Dedifferentiated amniotic fluid mesenchymal stem cell (primary cell): ENCODE results near the gene LDB2.

Source experiments
- DNase-seq: peaks from one replicate; pipeline ENCODE4 v3.0.0-alpha.2; 2016; ENCODE audit errors: extremely low spot score

Gene LDB2

DNA sequence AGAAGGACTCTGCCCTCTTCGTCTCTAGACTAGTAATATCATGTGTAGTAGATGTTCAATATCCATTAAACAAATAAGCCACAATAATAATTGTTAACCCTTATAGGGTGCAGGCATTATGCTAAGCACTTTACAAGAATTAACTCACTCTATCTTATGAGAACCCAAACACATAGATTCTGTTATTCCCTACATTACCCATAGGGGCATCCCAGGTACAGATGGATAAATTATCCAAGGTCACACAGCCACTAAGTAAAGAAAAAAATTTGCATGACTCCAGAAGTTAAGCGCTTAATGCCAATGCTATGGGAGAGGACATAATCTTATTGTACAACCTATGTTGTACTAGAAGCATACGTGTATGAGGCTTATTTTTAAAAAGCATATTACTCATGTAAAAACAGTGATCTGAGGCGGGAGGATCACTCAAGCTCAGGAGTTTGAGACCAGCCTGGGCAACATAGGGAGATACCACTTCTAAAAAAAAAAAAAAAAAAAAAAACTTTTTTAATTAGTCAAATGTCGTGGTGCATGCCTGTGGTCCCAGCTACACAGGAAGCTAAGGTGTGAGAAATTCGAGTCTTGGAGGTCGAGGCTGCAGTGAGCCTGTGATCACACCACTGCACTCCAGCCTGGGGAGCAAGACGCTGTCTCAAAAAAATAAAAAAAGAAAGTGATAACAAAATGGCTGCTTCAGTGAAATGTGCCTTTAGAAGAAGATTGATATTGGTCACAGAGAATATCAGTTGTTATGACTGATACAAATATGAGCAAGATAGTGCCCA lies 13.6 kb downstream of the LDB2 start:
- DNase-seq: no peak

- no peak for DNase-seq
Measured at GRCh38 chr4:16883806-16884205, 14.6 kb downstream of the LDB2 start.

- DNase-seq: no peak
Measured at GRCh38 chr4:16881151-16881884, 17.1 kb downstream of the LDB2 start.

- DNase-seq: peak; percentile 86
Measured at GRCh38 chr4:16875487-16875886, 23.0 kb downstream of the LDB2 start.

- no peak for DNase-seq
Measured at GRCh38 chr4:16869594-16870245, 28.7 kb downstream of the LDB2 start.

DNA sequence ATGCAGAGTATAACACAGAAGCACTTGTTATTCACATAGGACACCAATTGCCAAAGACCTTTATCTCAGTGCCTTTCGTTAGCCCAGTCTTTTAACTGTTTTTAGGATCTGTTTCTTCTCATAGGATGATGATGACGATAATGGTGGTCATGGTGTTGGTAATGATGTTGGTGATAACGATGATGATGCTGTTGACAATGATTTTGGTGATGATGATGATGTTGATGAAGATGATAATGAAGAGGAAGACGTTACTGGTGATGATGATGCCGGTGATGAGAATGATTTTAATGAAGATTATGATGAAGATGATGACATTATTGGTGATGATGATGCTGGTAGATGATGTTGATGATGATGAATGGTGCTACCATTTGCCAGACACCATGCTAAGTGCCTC lies 29.8 kb downstream of the LDB2 start:
- DNase-seq: no peak

DNA sequence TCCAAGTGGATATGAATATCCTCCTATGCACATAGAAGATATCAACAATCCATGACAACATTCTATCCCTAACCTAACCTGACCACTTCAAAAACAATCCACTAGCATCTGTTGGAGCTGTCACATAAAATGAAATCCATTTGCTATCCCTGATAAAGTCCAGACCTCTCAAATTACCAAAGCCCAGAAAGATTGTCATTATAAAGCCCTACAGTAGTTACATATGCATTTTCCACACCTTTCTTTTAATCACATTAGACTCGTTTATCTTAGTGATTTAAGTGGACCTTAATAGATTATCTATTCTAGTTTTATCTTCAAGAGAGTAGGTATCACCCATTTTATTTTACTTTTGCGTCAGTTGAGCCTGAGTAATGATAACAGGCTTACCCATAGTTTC lies 30.6 kb downstream of the LDB2 start:
- no peak for DNase-seq

DNA sequence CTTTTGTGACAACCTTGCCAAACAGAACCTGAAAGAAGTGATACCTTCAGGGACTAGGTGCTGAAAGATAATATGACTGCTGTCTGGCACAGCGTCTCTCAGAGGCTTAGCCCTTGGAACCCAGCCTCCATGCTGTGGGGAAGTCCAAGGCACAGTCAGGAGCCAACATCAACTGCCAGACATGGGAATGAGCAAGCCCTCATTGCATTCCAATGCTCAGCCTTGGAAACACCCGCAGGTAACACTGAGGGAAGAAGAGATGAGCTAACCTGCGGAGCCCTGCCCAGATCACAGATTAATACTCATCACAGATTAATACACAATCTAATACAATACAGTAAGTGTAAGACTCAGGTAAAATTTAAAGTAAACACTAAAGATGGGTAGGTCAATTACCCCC lies 31.5 kb downstream of the LDB2 start:
- no peak for DNase-seq

DNA sequence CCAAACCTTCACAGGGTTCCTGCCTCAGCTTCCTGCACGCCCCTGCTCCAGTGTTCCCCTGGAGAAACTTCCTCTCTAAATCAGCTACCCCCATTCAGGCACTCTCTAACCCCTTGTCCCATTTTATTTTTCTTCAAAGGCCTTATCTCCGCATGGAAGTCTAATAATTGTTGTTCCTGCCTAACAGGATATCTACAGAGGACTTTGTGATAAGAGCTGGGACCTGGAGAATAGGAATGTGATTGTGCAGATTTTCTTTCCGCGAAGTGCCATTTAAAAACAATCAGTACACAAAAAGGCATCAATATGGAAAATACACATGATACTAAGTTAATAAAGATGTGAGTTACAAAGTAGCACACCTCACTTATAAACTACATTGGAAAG lies 32.6 kb downstream of the LDB2 start:
- no peak for DNase-seq

DNA sequence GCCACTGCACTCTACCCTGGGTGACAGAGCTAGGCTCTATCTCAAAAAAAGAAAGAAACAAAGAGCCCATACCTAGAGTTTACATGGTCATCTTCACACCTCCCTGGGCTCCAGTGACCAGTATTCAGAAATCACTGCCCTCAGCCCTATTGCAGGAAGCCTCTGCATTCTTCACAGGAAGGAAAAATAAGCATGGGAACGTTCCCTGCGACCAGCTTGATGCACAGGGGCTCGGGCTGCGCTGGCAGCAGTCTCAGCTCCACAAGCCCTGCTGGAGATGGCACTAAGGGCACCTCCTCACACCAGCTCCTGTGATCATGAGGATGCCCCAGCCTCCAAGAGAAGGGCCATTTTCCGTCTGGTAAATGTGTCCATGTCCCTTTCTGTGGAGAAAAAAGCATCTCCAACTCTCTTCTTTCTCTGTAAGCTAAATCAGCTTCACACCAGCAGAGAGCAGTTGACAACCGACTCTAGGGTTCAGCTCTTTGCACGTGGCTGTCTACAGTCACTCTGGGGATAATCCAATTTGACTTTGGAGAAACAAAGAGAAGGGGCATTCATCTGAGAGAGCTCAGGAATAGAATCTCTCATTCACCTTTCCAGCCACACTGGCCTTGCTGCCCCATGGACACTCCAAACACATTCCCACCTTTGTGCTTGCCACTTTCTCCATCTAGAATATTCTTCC lies 33.1 kb downstream of the LDB2 start:
- no peak for DNase-seq

DNA sequence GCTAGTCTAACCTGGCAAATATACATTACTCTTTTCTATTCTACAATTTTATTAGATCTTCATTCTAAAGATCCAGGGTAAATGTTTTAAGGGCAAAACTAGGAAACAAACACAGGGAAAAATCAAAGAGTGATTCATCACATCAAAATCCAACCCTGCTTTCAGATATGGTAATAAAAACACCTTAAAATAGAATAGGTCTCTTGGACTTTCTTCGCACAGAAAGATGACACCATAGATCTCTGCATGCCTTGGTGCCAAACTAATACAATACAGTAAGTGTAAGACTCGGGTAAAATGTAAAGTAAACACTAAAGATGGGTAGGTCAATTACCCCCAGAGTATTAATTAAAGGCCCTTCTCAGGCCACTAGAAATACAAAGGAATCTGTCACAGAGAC lies 34.2 kb downstream of the LDB2 start:
- no peak for DNase-seq

- DNase-seq: no peak
Measured at GRCh38 chr4:16862697-16863096, 35.7 kb downstream of the LDB2 start.

DNA sequence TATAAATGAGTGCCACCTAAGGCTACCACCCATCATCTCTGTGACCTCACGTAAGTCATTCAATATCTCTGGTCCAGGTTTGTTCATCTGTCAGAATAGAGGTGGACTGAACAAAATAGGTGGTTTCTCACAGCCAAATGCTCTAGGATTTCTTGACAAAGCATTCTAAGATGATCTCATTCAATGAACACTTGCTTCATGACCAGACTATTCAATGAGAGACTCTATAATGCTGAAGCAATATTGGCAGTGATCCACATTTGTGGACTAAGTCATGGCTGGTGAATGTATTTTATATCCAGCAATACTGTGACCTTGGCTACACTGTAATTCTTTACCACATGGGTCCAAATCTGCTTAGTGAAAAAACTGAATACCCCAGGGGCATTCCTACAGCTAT lies 37.9 kb downstream of the LDB2 start:
- DNase-seq: peak; percentile 85

GRCh38 chr4:16859031-16859430 lies 39.4 kb downstream of the LDB2 start:
- no peak for DNase-seq

DNA sequence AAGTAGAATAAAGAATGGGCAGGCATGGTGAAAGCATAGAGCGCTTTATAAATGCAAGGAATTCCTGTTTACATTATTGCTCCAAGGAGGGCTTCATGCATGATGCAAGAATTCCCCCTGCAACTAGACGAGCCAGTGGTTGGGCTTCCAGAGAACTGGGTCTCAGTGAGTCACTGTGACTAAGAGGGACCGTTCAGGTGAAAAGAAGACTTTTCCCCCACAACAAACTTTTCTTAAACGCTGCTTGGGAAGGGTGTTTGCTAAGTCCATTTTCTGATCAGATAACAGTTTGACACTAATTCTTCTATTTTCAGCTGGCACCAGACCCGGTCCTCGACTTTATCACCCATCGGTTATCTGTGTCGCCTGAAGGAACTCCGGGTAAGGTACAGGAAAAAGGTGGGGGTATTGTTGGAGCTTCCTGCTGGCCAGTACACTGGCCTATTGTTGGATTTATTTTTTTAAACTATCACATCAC lies 40.1 kb downstream of the LDB2 start:
- DNase-seq: no peak

DNA sequence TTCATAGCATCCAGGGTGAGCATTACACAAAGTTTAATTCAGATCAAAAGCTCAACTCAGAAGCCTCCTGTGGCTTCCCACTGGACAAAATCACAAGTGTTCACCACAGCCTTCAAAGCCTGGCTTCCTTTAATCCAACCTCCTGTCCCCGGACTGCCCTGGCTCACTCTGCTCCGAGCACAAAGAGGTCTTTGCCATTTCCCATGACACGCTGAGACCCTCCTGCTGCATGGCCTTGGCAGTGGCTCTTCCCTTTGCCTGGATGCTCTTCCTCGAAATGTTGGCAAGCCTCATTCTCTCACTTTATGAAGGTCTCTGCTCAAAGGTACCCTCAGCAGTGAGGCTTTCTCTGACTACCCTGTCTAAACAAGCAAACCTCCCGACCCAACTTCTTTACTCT lies 41.0 kb downstream of the LDB2 start:
- no peak for DNase-seq

- DNase-seq: no peak
Measured at GRCh38 chr4:16853640-16854039, 44.8 kb downstream of the LDB2 start.

DNA sequence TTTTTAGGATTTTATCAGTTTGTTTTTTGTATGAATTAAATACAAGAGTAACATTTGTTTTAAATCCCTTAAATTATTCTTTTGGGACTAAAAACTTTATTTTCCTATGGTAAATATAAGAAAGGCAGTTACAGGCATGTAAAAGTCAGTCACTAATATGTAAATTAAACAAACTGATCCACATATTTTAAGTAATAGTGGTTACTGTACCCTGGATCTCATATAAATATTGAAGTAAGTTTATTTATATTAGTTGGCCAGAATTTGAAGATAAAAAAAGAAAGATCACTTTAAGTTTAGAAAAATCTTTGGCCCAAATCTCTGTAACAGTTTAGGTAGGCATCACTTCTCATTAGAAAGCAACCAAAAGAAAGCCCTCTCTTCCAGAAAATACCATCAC lies 45.8 kb downstream of the LDB2 start:
- no peak for DNase-seq

DNA sequence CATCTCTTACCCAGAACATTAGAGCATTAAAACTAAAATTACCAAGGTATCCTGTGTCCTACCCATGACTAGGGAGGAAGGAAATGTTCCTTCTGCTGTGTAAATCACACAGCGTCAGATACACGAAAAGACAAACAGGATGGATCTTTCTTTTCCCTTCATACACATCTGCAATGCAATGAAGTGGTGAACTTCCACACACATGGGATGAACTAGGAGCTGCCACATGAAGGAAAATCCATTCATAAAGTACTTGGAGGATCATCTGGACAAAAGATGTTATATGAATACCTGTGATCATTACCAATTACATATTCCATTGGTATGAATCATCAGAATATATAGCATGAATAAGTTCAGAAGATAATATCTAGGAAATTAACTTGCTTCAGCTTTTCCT lies 46.2 kb downstream of the LDB2 start:
- no peak for DNase-seq

GRCh38 chr4:16846540-16847117 lies 51.8 kb downstream of the LDB2 start:
- no peak for DNase-seq

GRCh38 chr4:16844816-16845586 lies 53.4 kb downstream of the LDB2 start:
- DNase-seq: no peak
